Mucosa of stomach (tissue), 1 donor: ENCODE data around the gene JDP2.

Source experiments
- H3K27me3 ChIP-seq: one replicate; pipeline ENCODE4 v1.7.0; 2013; ENCODE audit warnings: mild to moderate bottlenecking, low read length; ENCODE audit not compliant: control insufficient read depth, insufficient read depth
- H3K36me3 ChIP-seq: one replicate; pipeline ENCODE4 v1.7.0; 2013; ENCODE audit warnings: low read length; ENCODE audit not compliant: control insufficient read depth, insufficient read depth
- H3K4me1 ChIP-seq: one replicate; pipeline ENCODE4 v1.7.0; 2013; ENCODE audit warnings: mild to moderate bottlenecking, low read length; ENCODE audit not compliant: control insufficient read depth, insufficient read depth
- H3K4me3 ChIP-seq: one replicate; pipeline ENCODE4 v1.7.0; 2013; ENCODE audit warnings: low read length
- H3K9ac ChIP-seq: one replicate; pipeline ENCODE4 v1.7.0; 2013; ENCODE audit warnings: mild to moderate bottlenecking, low read length, moderate library complexity
- H3K9me3 ChIP-seq: one replicate; pipeline ENCODE4 v1.7.0; 2013; ENCODE audit warnings: mild to moderate bottlenecking, low read length, moderate library complexity; ENCODE audit not compliant: control insufficient read depth
- donor health status: Pancreatic carcinoma.

JDP2 gene

GRCh38 chr14:75418850-75419768, 8.7 kb upstream of the JDP2 start:
- Histone ChIP-seq H3K4me3 (no peak overlapping the region), H3K27me3 (no peaks in the 10 kb centered on the region), H3K9me3 (no peaks in the 10 kb centered on the region), H3K4me1 (peaks cover 10% of the 10 kb centered on the region), H3K36me3 (no peaks in the 10 kb centered on the region), H3K9ac (peak overlapping the region; percentile 70)

- H3K9ac ChIP-seq: no peak overlapping the region
- no peaks in the 10 kb centered on the region for H3K9me3 ChIP-seq
- no peaks in the 10 kb centered on the region for H3K36me3 ChIP-seq
- peaks cover 15% of the 10 kb centered on the region for H3K4me1 ChIP-seq
- H3K4me3 ChIP-seq: no peak overlapping the region
- H3K27me3 ChIP-seq: no peaks in the 10 kb centered on the region
Measured at GRCh38 chr14:75422169-75422568, 5.7 kb upstream of the JDP2 start.

GRCh38 chr14:75424496-75424895, 3.3 kb upstream of the JDP2 start:
- Histone ChIP-seq H3K4me1 (peaks cover 10% of the 10 kb centered on the region), H3K9ac (no peak overlapping the region), H3K27me3 (no peaks in the 10 kb centered on the region), H3K4me3 (no peak overlapping the region), H3K36me3 (no peaks in the 10 kb centered on the region), H3K9me3 (no peaks in the 10 kb centered on the region)

GRCh38 chr14:75425446-75425845, 2.4 kb upstream of the JDP2 start:
- Histone ChIP-seq H3K36me3 (no peaks in the 10 kb centered on the region), H3K9ac (no peak overlapping the region)

GRCh38 chr14:75426332-75427125, 1.3 kb upstream of the JDP2 start:
- H3K9ac ChIP-seq: peak overlapping the region; percentile 71
- no peaks in the 10 kb centered on the region for H3K27me3 ChIP-seq
- peaks cover 31% of the 10 kb centered on the region for H3K4me1 ChIP-seq
- H3K36me3 ChIP-seq: no peaks in the 10 kb centered on the region
- H3K4me3 ChIP-seq: no peak overlapping the region
- H3K9me3 ChIP-seq: no peaks in the 10 kb centered on the region

More at GRCh38 chr14:75425446-75425845, 2.4 kb upstream of the JDP2 start:
- H3K4me3 ChIP-seq: no peak overlapping the region
- H3K9me3 ChIP-seq: no peaks in the 10 kb centered on the region
- peaks cover 20% of the 10 kb centered on the region for H3K4me1 ChIP-seq
- no peaks in the 10 kb centered on the region for H3K27me3 ChIP-seq

- H3K4me1 ChIP-seq: peaks cover 36% of the 10 kb centered on the region
- H3K27me3 ChIP-seq: no peaks in the 10 kb centered on the region
- peaks cover 2% of the 10 kb centered on the region for H3K36me3 ChIP-seq
- H3K4me3 ChIP-seq: peak overlapping the region; percentile 52
- H3K9ac ChIP-seq: peak overlapping the region; percentile 71
- no peaks in the 10 kb centered on the region for H3K9me3 ChIP-seq
Measured at GRCh38 chr14:75427126-75427481, 718 bp upstream of the JDP2 start.

GRCh38 chr14:75428230-75429104, 645 bp downstream of the JDP2 start:
- no peaks in the 10 kb centered on the region for H3K9me3 ChIP-seq
- H3K36me3 ChIP-seq: peaks cover 5% of the 10 kb centered on the region
- H3K4me3 ChIP-seq: peak overlapping the region; percentile 42
- peak overlapping the region; percentile 76 for H3K9ac ChIP-seq
- no peaks in the 10 kb centered on the region for H3K27me3 ChIP-seq
- H3K4me1 ChIP-seq: peaks cover 45% of the 10 kb centered on the region

GRCh38 chr14:75429562-75429961, 1.7 kb downstream of the JDP2 start:
- Histone ChIP-seq H3K4me3 (peak overlapping the region; percentile 40), H3K36me3 (peaks cover 9% of the 10 kb centered on the region), H3K27me3 (no peaks in the 10 kb centered on the region), H3K4me1 (peaks cover 51% of the 10 kb centered on the region), H3K9ac (peak overlapping the region; percentile 76), H3K9me3 (no peaks in the 10 kb centered on the region)

- H3K9ac ChIP-seq: peak overlapping the region; percentile 32
- peaks cover 51% of the 10 kb centered on the region for H3K4me1 ChIP-seq
- H3K9me3 ChIP-seq: no peaks in the 10 kb centered on the region
- H3K4me3 ChIP-seq: peak overlapping the region; percentile 40
- no peaks in the 10 kb centered on the region for H3K27me3 ChIP-seq
- H3K36me3 ChIP-seq: peaks cover 9% of the 10 kb centered on the region
Measured at GRCh38 chr14:75430116-75430515, 2.3 kb downstream of the JDP2 start.

GRCh38 chr14:75430526-75430925, 2.7 kb downstream of the JDP2 start:
- peaks cover 9% of the 10 kb centered on the region for H3K36me3 ChIP-seq
- peak overlapping the region; percentile 40 for H3K4me3 ChIP-seq
- H3K9ac ChIP-seq: peak overlapping the region; percentile 32
- H3K9me3 ChIP-seq: no peaks in the 10 kb centered on the region
- no peaks in the 10 kb centered on the region for H3K27me3 ChIP-seq
- peaks cover 51% of the 10 kb centered on the region for H3K4me1 ChIP-seq

GRCh38 chr14:75430976-75431375, 3.2 kb downstream of the JDP2 start:
- H3K4me1 ChIP-seq: peaks cover 51% of the 10 kb centered on the region
- peak overlapping the region; percentile 40 for H3K4me3 ChIP-seq
- H3K27me3 ChIP-seq: no peaks in the 10 kb centered on the region
- H3K36me3 ChIP-seq: peaks cover 9% of the 10 kb centered on the region
- no peaks in the 10 kb centered on the region for H3K9me3 ChIP-seq
- peak overlapping the region; percentile 32 for H3K9ac ChIP-seq
